DOHH2 (cell line): ENCODE results near the gene ABLIM1.

Experiments
- CTCF ChIP-seq: fragments of 200-600 bp; sonication (generic); IDR thresholded peaks from one replicate; pipeline ENCODE4 v1.5.1; 2014; ENCODE audit warnings: antibody characterized with exemption, mild to moderate bottlenecking, low read depth, low read length; ENCODE audit not compliant: poor library complexity, severe bottlenecking
- EZH2phosphoT487 ChIP-seq: fragments of 200-600 bp; sonication (generic); IDR thresholded peaks from 2 replicates; pipeline ENCODE4 v1.6.1; 2017; ENCODE audit warnings: borderline replicate concordance, mild to moderate bottlenecking, antibody characterized with exemption, low read length, moderate library complexity, mixed read lengths

GRCh38 chr10:114391599-114391998, 266.5 kb downstream of the ABLIM1 start:
- TF ChIP-seq CTCF (no peak), EZH2phosphoT487 (no peak)
